Posterior vena cava (tissue), 2 donors: ENCODE data around the gene PRDM16. TPM values are rescaled to one million over a fixed set of nuclear protein-coding genes. Genes with fewer than 3 reads are reported as not detected.

Source experiments
- DNase-seq: peaks from one replicate; pipeline ENCODE4 v3.0.0-alpha.2; 2020; ENCODE audit warnings: low spot score
- intact Hi-C, 2 donors: fragments of 100-400 bp; cut with DNase I; formaldehyde crosslinking; loops; one replicate each; pipeline versions ENCODE4 v1.14.1 to v1.14.2; 2022 to 2023
- total RNA-seq, 2 donors: library from RNA; stranded (reverse); fragmentation: NEBNext Ultra II Directional; extraction: Animal tissue kit (Norgen Biotek cat#: 25700); gene quantifications; one replicate each; pipeline ENCODE4 v1.2.1, GENCODE V29; 2021
- donor health status: DM: yes; HTN: yes; CAD: no.
- donor health status: DM: yes; HTN: yes; CAD: no.

Gene PRDM16
- total RNA-seq, 2 donors from 2014 or later: 15.8 to 21.1 TPM

GRCh38 chr1:3471356-3472087, 402.5 kb downstream of the PRDM16 start:
- peak; percentile 80 for DNase-seq
- intact Hi-C loops: no loop called here

GRCh38 chr1:3472088-3472850, 403.3 kb downstream of the PRDM16 start:
- intact Hi-C loops: no loop called here

GRCh38 chr1:3472906-3473305, 403.9 kb downstream of the PRDM16 start:
- no peak for DNase-seq

More at GRCh38 chr1:3472088-3472850, 403.3 kb downstream of the PRDM16 start:
- no peak for DNase-seq

GRCh38 chr1:3473381-3473844, 404.4 kb downstream of the PRDM16 start:
- DNase-seq: no peak

More at GRCh38 chr1:3472906-3473305, 403.9 kb downstream of the PRDM16 start:
- intact Hi-C loops: no loop called here

GRCh38 chr1:3474016-3474415, 405.0 kb downstream of the PRDM16 start:
- no peak for DNase-seq
- intact Hi-C loops: no loop called here

More at GRCh38 chr1:3473381-3473844, 404.4 kb downstream of the PRDM16 start:
- intact Hi-C loops: no loop called here

GRCh38 chr1:3474421-3474820, 405.4 kb downstream of the PRDM16 start:
- DNase-seq: no peak
- intact Hi-C loops: no loop called here

- DNase-seq: no peak
- intact Hi-C loops: no loop called here
Observed at GRCh38 chr1:3475839-3476573, 407.0 kb downstream of the PRDM16 start.

GRCh38 chr1:3476666-3477065, 407.7 kb downstream of the PRDM16 start:
- DNase-seq: no peak
- intact Hi-C loops: no loop called here

- intact Hi-C loops: no loop called here
Observed at GRCh38 chr1:3477241-3477995, 408.4 kb downstream of the PRDM16 start.

GRCh38 chr1:3478187-3478586, 409.2 kb downstream of the PRDM16 start:
- intact Hi-C loops: no loop called here

More at GRCh38 chr1:3477241-3477995, 408.4 kb downstream of the PRDM16 start:
- no peak for DNase-seq

GRCh38 chr1:3479511-3480368, 410.7 kb downstream of the PRDM16 start:
- intact Hi-C loops: no loop called here
- DNase-seq: no peak

More at GRCh38 chr1:3478187-3478586, 409.2 kb downstream of the PRDM16 start:
- DNase-seq: no peak

- intact Hi-C loops: no loop called here
- DNase-seq: no peak
Observed at GRCh38 chr1:3480369-3480719, 411.3 kb downstream of the PRDM16 start.

GRCh38 chr1:3481046-3481445, 412.0 kb downstream of the PRDM16 start:
- intact Hi-C loops: no loop called here
- no peak for DNase-seq

GRCh38 chr1:3481836-3482375, 412.9 kb downstream of the PRDM16 start:
- DNase-seq: no peak
- intact Hi-C loops: no loop called here

GRCh38 chr1:3482378-3482849, 413.4 kb downstream of the PRDM16 start:
- intact Hi-C loops: no loop called here
- no peak for DNase-seq

- no peak for DNase-seq
- intact Hi-C loops: no loop called here
Observed at GRCh38 chr1:3483380-3483779, 414.4 kb downstream of the PRDM16 start.

GRCh38 chr1:3483801-3484444, 414.9 kb downstream of the PRDM16 start:
- no peak for DNase-seq
- intact Hi-C loops: no loop called here
